Panc1 (cell line): ENCODE data around the gene RARA.

Source experiments
- POLR2AphosphoS5 ChIP-seq: IDR thresholded peaks from 2 replicates; pipeline ENCODE4 v1.6.1; 2012; ENCODE audit warnings: mild to moderate bottlenecking, low read depth, low read length, moderate library complexity
- SIN3A ChIP-seq: IDR thresholded peaks from 2 replicates; pipeline ENCODE4 v1.6.1; 2012; ENCODE audit warnings: low read depth, mild to moderate bottlenecking, low read length, moderate library complexity, borderline replicate concordance; ENCODE audit not compliant: insufficient read depth
- TCF7L2 ChIP-seq: IDR thresholded peaks from 2 replicates; pipeline ENCODE4 v1.6.1; 2011; ENCODE audit warnings: mild to moderate bottlenecking, low read depth, low read length, inconsistent platforms
- TF ChIP-seq, protein P1 (sequence below): fragments of 450-650 bp; IDR thresholded peaks from 2 replicates; pipeline ENCODE4 v1.5.1; 2017; ENCODE audit warnings: mild to moderate bottlenecking
- TF ChIP-seq, protein P2 (sequence below), 2 experiments: IDR thresholded peaks; 2 replicates each; pipeline ENCODE4 v1.6.1; 2011 to 2012; ENCODE audit warnings: low read depth in 2 of 2, control low read depth in 1 of 2, low read length in 1 of 2, mild to moderate bottlenecking in 1 of 2, moderate library complexity in 1 of 2; ENCODE audit not compliant: insufficient read depth in 1 of 2

GRCh38 chr17:40355804-40356758 lies 47.1 kb downstream of the RARA start:
- TF ChIP-seq, protein P1, sequence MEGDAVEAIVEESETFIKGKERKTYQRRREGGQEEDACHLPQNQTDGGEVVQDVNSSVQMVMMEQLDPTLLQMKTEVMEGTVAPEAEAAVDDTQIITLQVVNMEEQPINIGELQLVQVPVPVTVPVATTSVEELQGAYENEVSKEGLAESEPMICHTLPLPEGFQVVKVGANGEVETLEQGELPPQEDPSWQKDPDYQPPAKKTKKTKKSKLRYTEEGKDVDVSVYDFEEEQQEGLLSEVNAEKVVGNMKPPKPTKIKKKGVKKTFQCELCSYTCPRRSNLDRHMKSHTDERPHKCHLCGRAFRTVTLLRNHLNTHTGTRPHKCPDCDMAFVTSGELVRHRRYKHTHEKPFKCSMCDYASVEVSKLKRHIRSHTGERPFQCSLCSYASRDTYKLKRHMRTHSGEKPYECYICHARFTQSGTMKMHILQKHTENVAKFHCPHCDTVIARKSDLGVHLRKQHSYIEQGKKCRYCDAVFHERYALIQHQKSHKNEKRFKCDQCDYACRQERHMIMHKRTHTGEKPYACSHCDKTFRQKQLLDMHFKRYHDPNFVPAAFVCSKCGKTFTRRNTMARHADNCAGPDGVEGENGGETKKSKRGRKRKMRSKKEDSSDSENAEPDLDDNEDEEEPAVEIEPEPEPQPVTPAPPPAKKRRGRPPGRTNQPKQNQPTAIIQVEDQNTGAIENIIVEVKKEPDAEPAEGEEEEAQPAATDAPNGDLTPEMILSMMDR = no peak
- TF ChIP-seq POLR2AphosphoS5 (no peak), SIN3A (no peak), TCF7L2 (no peak)
- TF ChIP-seq, protein P2, sequence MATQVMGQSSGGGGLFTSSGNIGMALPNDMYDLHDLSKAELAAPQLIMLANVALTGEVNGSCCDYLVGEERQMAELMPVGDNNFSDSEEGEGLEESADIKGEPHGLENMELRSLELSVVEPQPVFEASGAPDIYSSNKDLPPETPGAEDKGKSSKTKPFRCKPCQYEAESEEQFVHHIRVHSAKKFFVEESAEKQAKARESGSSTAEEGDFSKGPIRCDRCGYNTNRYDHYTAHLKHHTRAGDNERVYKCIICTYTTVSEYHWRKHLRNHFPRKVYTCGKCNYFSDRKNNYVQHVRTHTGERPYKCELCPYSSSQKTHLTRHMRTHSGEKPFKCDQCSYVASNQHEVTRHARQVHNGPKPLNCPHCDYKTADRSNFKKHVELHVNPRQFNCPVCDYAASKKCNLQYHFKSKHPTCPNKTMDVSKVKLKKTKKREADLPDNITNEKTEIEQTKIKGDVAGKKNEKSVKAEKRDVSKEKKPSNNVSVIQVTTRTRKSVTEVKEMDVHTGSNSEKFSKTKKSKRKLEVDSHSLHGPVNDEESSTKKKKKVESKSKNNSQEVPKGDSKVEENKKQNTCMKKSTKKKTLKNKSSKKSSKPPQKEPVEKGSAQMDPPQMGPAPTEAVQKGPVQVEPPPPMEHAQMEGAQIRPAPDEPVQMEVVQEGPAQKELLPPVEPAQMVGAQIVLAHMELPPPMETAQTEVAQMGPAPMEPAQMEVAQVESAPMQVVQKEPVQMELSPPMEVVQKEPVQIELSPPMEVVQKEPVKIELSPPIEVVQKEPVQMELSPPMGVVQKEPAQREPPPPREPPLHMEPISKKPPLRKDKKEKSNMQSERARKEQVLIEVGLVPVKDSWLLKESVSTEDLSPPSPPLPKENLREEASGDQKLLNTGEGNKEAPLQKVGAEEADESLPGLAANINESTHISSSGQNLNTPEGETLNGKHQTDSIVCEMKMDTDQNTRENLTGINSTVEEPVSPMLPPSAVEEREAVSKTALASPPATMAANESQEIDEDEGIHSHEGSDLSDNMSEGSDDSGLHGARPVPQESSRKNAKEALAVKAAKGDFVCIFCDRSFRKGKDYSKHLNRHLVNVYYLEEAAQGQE (IDR thresholded peaks at IDR 0.05; ENCODE audit: insufficient read depth in 1 of 2, low read depth in 2 of 2, low read length in 1 of 2) = no peak
